GM19372 (cell line): ENCODE data around the gene KDM4B.
"Not testable (repeated sequence)": the region's sequence is repeated elsewhere in the genome, so short reads cannot be mapped to it uniquely, and the experiment has no call there.

Experiments used
- ATAC-seq: cut with Tn5 transposase; IDR thresholded peaks from one replicate; pipeline ENCODE4 v1.9.1; 2021; ENCODE audit warnings: mild to moderate bottlenecking, low read depth, moderate library complexity; ENCODE audit not compliant: unreplicated experiment

Gene KDM4B

GRCh38 chr19:4966591-4966990, 2.3 kb upstream of the KDM4B start:
- no peak for ATAC-seq

GRCh38 chr19:4967738-4968461, 1.0 kb upstream of the KDM4B start:
- no peak for ATAC-seq

GRCh38 chr19:4969292-4969771, 419 bp downstream of the KDM4B start:
- ATAC-seq: no peak

- ATAC-seq: no peak
These were observed 1.0 kb downstream of the KDM4B start for GRCh38 chr19:4969772-4970531.

- no peak for ATAC-seq
These were observed 1.9 kb downstream of the KDM4B start for GRCh38 chr19:4970558-4971423.

- ATAC-seq: no peak
These were observed 2.5 kb downstream of the KDM4B start for GRCh38 chr19:4971424-4971793.

- no peak for ATAC-seq
These were observed 3.0 kb downstream of the KDM4B start for GRCh38 chr19:4971816-4972495.

GRCh38 chr19:4972509-4973230, 3.8 kb downstream of the KDM4B start:
- no peak for ATAC-seq

GRCh38 chr19:4974880-4975469, 6.1 kb downstream of the KDM4B start:
- ATAC-seq: no peak

- ATAC-seq: not testable (repeated sequence)
These were observed 6.7 kb downstream of the KDM4B start for GRCh38 chr19:4975601-4976000.

- ATAC-seq: no peak
These were observed 7.7 kb downstream of the KDM4B start for GRCh38 chr19:4976401-4977298.

GRCh38 chr19:4977299-4978174, 8.6 kb downstream of the KDM4B start:
- no peak for ATAC-seq

GRCh38 chr19:4979211-4979807, 10.4 kb downstream of the KDM4B start:
- no peak for ATAC-seq

- no peak for ATAC-seq
These were observed 11.2 kb downstream of the KDM4B start for GRCh38 chr19:4980067-4980466.

- ATAC-seq: no peak
These were observed 12.1 kb downstream of the KDM4B start for GRCh38 chr19:4980838-4981680.

GRCh38 chr19:4981681-4981958, 12.7 kb downstream of the KDM4B start:
- ATAC-seq: no peak
